B cell (primary cell): Measurements from ENCODE around the gene NTM. TPM values are rescaled to one million over a fixed set of nuclear protein-coding genes. Genes with fewer than 3 reads are reported as not detected.

Experiments used
- ATAC-seq: fragments of 200-7000 bp; cut with Tn5 transposase; one replicate; pipeline ENCODE4 v1.10.0; 2021; ENCODE audit warnings: low read depth, mild to moderate bottlenecking, moderate number of reproducible peaks, moderate library complexity
- CTCF ChIA-PET: fragments of 350-600 bp; sonication (Branson Sonifier 250); formaldehyde crosslinking; loops from one replicate; lab custom pipeline; 2021; ENCODE audit warnings: antibody characterized with exemption, inconsistent platforms; lab: Charles Lee
- POLR2A ChIA-PET: fragments of 350-600 bp; sonication (Branson Sonifier 250); formaldehyde crosslinking; loops from one replicate; lab custom pipeline; 2021; ENCODE audit warnings: antibody characterized with exemption; lab: Charles Lee
- DNase-seq: peaks from one replicate; pipeline ENCODE4 v3.0.0; 2013
- H2AFZ ChIP-seq: 2 replicates; pipeline ENCODE4 v1.6.1; 2012; ENCODE audit warnings: mild to moderate bottlenecking, low read depth, low read length; ENCODE audit not compliant: insufficient read depth, poor library complexity, severe bottlenecking
- H3K27ac ChIP-seq, 2 donors: 1 replicate in 1 of 2; 2 replicates in 1 of 2; pipeline ENCODE4 v1.5.1; 2012 to 2013; ENCODE audit warnings: low read length in 2 of 2, mild to moderate bottlenecking in 2 of 2, moderate library complexity in 1 of 2
- H3K27me3 ChIP-seq, 4 experiments: fragments of 200-600 bp in 1 of 4; sonication (generic) in 1 of 4; replicated peaks in 1 of 4; 1 replicate in 2 of 4; 2 replicates in 2 of 4; pipeline versions ENCODE4 v1.6.1 to v1.7.0; 2013 to 2016; ENCODE audit warnings: low read length in 3 of 4, mild to moderate bottlenecking in 2 of 4, mixed read lengths in 1 of 4, moderate library complexity in 1 of 4; ENCODE audit not compliant: insufficient read depth in 4 of 4, control insufficient read depth in 3 of 4; ENCODE audit errors: control extremely low read depth in 1 of 4
- H3K36me3 ChIP-seq, 2 experiments: replicated peaks in 1 of 2; 1 replicate in 1 of 2; 2 replicates in 1 of 2; pipeline versions ENCODE4 v1.6.1 to v1.7.1; 2013; ENCODE audit warnings: low read length in 1 of 2; ENCODE audit not compliant: insufficient read depth in 2 of 2, control insufficient read depth in 1 of 2; ENCODE audit errors: control extremely low read depth in 1 of 2, extremely low read depth in 1 of 2
- H3K4me1 ChIP-seq, 2 donors: fragments of 200-600 bp in 1 of 2; sonication (generic) in 1 of 2; 1 replicate in 1 of 2; 2 replicates in 1 of 2; pipeline versions ENCODE4 v1.5.1 to v1.6.1; 2013 to 2017; ENCODE audit warnings: low read length in 2 of 2; ENCODE audit not compliant: control insufficient read depth in 2 of 2, insufficient read depth in 2 of 2
- H3K4me2 ChIP-seq: replicated peaks from 2 replicates; pipeline ENCODE3; 2012; ENCODE audit warnings: mild to moderate bottlenecking, low read depth, low read length; ENCODE audit not compliant: poor library complexity, severe bottlenecking
- H3K4me3 ChIP-seq, 5 experiments: fragments of 200-600 bp in 1 of 5; sonication (generic) in 1 of 5; 1 replicate in 3 of 5; 2 replicates in 2 of 5; pipeline versions ENCODE4 v1.5.1 to v1.7.0; 2011 to 2016; ENCODE audit warnings: low read length in 4 of 5, mild to moderate bottlenecking in 4 of 5, low read depth in 2 of 5, control low read depth in 1 of 5, moderate library complexity in 1 of 5; ENCODE audit not compliant: insufficient read depth in 1 of 5; ENCODE audit errors: control extremely low read depth in 1 of 5, extremely low read depth in 1 of 5
- H3K79me2 ChIP-seq: fragments of 200-600 bp; sonication (generic); one replicate; pipeline ENCODE4 v1.6.0; 2016; ENCODE audit warnings: low read length; ENCODE audit not compliant: control insufficient read depth, insufficient read depth
- H3K9ac ChIP-seq: fragments of 200-600 bp; sonication (generic); 2 replicates; pipeline ENCODE4 v1.6.1; 2017; ENCODE audit warnings: mild to moderate bottlenecking, low read length, moderate library complexity
- H3K9me3 ChIP-seq, 3 donors: one replicate each; pipeline versions ENCODE4 v1.6.1 to v1.7.1; 2013; ENCODE audit warnings: low read length in 2 of 3; ENCODE audit not compliant: control insufficient read depth in 2 of 3, insufficient read depth in 1 of 3; ENCODE audit errors: control extremely low read depth in 1 of 3
- H4K20me1 ChIP-seq: 2 replicates; pipeline ENCODE4 v1.6.0; 2012; ENCODE audit warnings: mild to moderate bottlenecking, low read length; ENCODE audit not compliant: insufficient read depth, control insufficient read depth, poor library complexity, severe bottlenecking
- H3K27ac Mint-ChIP-seq: one replicate; pipeline ENCODE4 v1.8.0; 2021; ENCODE audit warnings: mixed read lengths
- H3K27me3 Mint-ChIP-seq: one replicate; pipeline ENCODE4 v1.8.0; 2021; ENCODE audit warnings: mixed read lengths
- H3K4me1 Mint-ChIP-seq: one replicate; pipeline ENCODE4 v1.8.0; 2021; ENCODE audit warnings: mixed read lengths
- H3K4me3 Mint-ChIP-seq: one replicate; pipeline ENCODE4 v1.8.0; 2021; ENCODE audit warnings: mixed read lengths
- H3K9me3 Mint-ChIP-seq: one replicate; pipeline ENCODE4 v1.8.0; 2022; ENCODE audit warnings: mixed read lengths; ENCODE audit not compliant: insufficient read depth
- CTCF ChIP-seq: fragments of 200-600 bp; IDR thresholded peaks from one replicate; pipeline ENCODE4 v1.8.0; 2022; ENCODE audit warnings: antibody characterized with exemption, mild to moderate bottlenecking
- EZH2 ChIP-seq: IDR thresholded peaks from 2 replicates; pipeline ENCODE4 v1.6.1; 2012; ENCODE audit warnings: borderline replicate concordance, low read depth, mild to moderate bottlenecking, moderate library complexity, low read length; ENCODE audit not compliant: insufficient read depth, poor library complexity, severe bottlenecking
- WGBS: methylation state at CpG from one replicate; pipeline ENCODE4 v1.1.5; 2013; ENCODE audit warnings: missing lambda C conversion rate; ENCODE audit not compliant: insufficient coverage; 5-methylcytosine and 5-hydroxymethylcytosine counted together
- intact Hi-C: fragments of 100-400 bp; cut with micrococcal nuclease; formaldehyde crosslinking; loops from one replicate; pipeline ENCODE4 v1.10.0; 2022
- polyA plus RNA-seq: library from polyadenylated mRNA; depleted of rRNA; stranded (reverse); fragments of >200 nt; gene quantifications from 2 replicates; pipeline ENCODE4 v1.2.3, GENCODE V29; 2012
- total RNA-seq, 2 donors: library from RNA; stranded (reverse); fragments of 120-200 nt in 1 of 2; gene quantifications; 1 replicate in 1 of 2; 2 replicates in 1 of 2; pipeline versions ENCODE4 v1.2.3 to v1.2.4, GENCODE V29; 2013 to 2022

Gene NTM
- total and polyA plus RNA-seq, 2 donors (not counting 1 experiment from before 2014, with no cell fraction given): not detected

GRCh38 chr11:131867457-131868257 lies 497.2 kb downstream of the NTM start:
- POLR2A ChIA-PET: no interaction called here
- Histone ChIP-seq H3K4me1 (no peaks in the 10 kb centered on the region), H3K27me3 (no peaks in the 10 kb centered on the region), H3K79me2 (no peaks in the 10 kb centered on the region), H3K27ac (no peak overlapping the region), H4K20me1 (no peaks in the 10 kb centered on the region), H3K9ac (no peak overlapping the region), H3K9me3 (peaks cover 0 to 9% (median 0%) of the 10 kb centered on the region in 3 donors), H3K4me2 (no peak overlapping the region), H3K4me3 (no peak overlapping the region), H2AFZ (no peak overlapping the region), H3K36me3 (no peaks in the 10 kb centered on the region)
- ATAC-seq (no peak), DNase-seq (no peak)
- Mint-ChIP-seq H3K27me3 (no peaks in the 10 kb centered on the region), H3K4me3 (no peak overlapping the region), H3K27ac (no peak overlapping the region), H3K4me1 (no peaks in the 10 kb centered on the region), H3K9me3 (peaks cover 2% of the 10 kb centered on the region)
- intact Hi-C loops: no loop called here
- CTCF ChIA-PET: no interaction called here
- TF ChIP-seq CTCF: no peak
- TF ChIP-seq EZH2: no peak
- 73% methylated on average over 7 of the region's 10 CpGs for WGBS
